GM23248 (cell line): ENCODE data around the gene AOC2. TPM values are rescaled to one million over a fixed set of nuclear protein-coding genes. Genes with fewer than 3 reads are reported as not detected.

Source experiments
- DNase-seq: peaks from one replicate; pipeline ENCODE4 v3.0.0-alpha.2; 2015
- H2AFZ ChIP-seq: fragments of 200-600 bp; sonication (generic); 2 replicates; pipeline ENCODE4 v1.6.1; 2016; ENCODE audit warnings: antibody characterized with exemption
- H3F3A ChIP-seq: fragments of 200-600 bp; sonication (generic); 2 replicates; pipeline ENCODE4 v1.6.1; 2016; ENCODE audit warnings: mild to moderate bottlenecking, antibody characterized with exemption, mixed run types; ENCODE audit not compliant: insufficient read depth
- H3K27ac ChIP-seq: fragments of 200-600 bp; sonication (generic); 2 replicates; pipeline ENCODE4 v1.5.1; 2016; ENCODE audit warnings: mild to moderate bottlenecking
- H3K27me3 ChIP-seq: fragments of 200-600 bp; sonication (generic); replicated peaks from 2 replicates; pipeline ENCODE4 v1.6.1; 2016; ENCODE audit warnings: mild to moderate bottlenecking; ENCODE audit not compliant: insufficient read depth
- H3K36me3 ChIP-seq: fragments of 200-600 bp; sonication (generic); 2 replicates; pipeline ENCODE4 v1.6.1; 2016; ENCODE audit warnings: low read depth, mild to moderate bottlenecking
- H3K4me1 ChIP-seq: fragments of 200-600 bp; sonication (generic); 2 replicates; pipeline ENCODE4 v1.6.1; 2016; ENCODE audit warnings: mild to moderate bottlenecking; ENCODE audit not compliant: insufficient read depth
- H3K4me2 ChIP-seq: fragments of 200-600 bp; sonication (generic); one replicate; pipeline ENCODE4 v1.6.1; 2016; ENCODE audit warnings: mild to moderate bottlenecking; ENCODE audit not compliant: unreplicated experiment
- H3K4me3 ChIP-seq: fragments of 200-600 bp; sonication (generic); 2 replicates; pipeline ENCODE4 v1.5.1; 2016; ENCODE audit warnings: mild to moderate bottlenecking
- H3K79me2 ChIP-seq: fragments of 200-600 bp; sonication (generic); 2 replicates; pipeline ENCODE4 v1.6.1; 2016; ENCODE audit warnings: mild to moderate bottlenecking; ENCODE audit not compliant: insufficient read depth
- H3K9ac ChIP-seq: fragments of 200-600 bp; sonication (generic); 2 replicates; pipeline ENCODE4 v1.6.1; 2016; ENCODE audit warnings: mild to moderate bottlenecking
- H3K9me2 ChIP-seq: fragments of 200-600 bp; sonication (generic); 2 replicates; pipeline ENCODE4 v1.6.1; 2016; ENCODE audit warnings: mixed run types, mild to moderate bottlenecking, moderate library complexity; ENCODE audit not compliant: insufficient read depth
- H3K9me3 ChIP-seq: fragments of 200-600 bp; sonication (generic); one replicate; pipeline ENCODE4 v1.6.1; 2017; ENCODE audit warnings: low read depth
- H4K20me1 ChIP-seq: fragments of 200-600 bp; sonication (generic); 2 replicates; pipeline ENCODE4 v1.6.0; 2016; ENCODE audit not compliant: insufficient read depth
- EZH2 ChIP-seq: fragments of 200-600 bp; sonication (generic); IDR thresholded peaks from 2 replicates; pipeline ENCODE4 v1.6.1; 2018; ENCODE audit warnings: antibody characterized with exemption, mild to moderate bottlenecking; ENCODE audit not compliant: insufficient read depth, poor library complexity, severe bottlenecking
- EZH2phosphoT487 ChIP-seq: fragments of 200-600 bp; sonication (generic); IDR thresholded peaks from 2 replicates; pipeline ENCODE4 v1.6.1; 2018; ENCODE audit warnings: antibody characterized with exemption, moderate library complexity, mild to moderate bottlenecking, low read depth; ENCODE audit not compliant: insufficient read depth
- WGBS, 2 experiments: methylation state at CpG; one replicate each; pipeline ENCODE4 v1.1.6; 2015 to 2017; ENCODE audit warnings: low lambda C conversion rate in 2 of 2, low coverage in 1 of 2; ENCODE audit errors: missing lambda C conversion rate in 2 of 2; 5-methylcytosine and 5-hydroxymethylcytosine counted together
- in situ Hi-C: fragments of 300-500 bp; cut with MboI; formaldehyde crosslinking; loops from 2 replicates; pipeline ENCODE4 v1.15.0; 2020
- polyA plus RNA-seq: library from polyadenylated mRNA; unstranded; fragments of >200 nt; fragmentation: Nextera tagmentation; extraction: Ambion mirVana; gene quantifications from 2 replicates; pipeline ENCODE4 v1.2.1, GENCODE V29; 2016
- total RNA-seq: library from RNA; depleted of rRNA; stranded (reverse); fragments of >200 nt; shearing (Covaris generic); gene quantifications from 2 replicates; pipeline ENCODE4 v1.2.3, GENCODE V29; 2014

Gene AOC2
- total and polyA plus RNA-seq, 2 experiments from 2014 or later: 0.09 to 0.22 TPM

GRCh38 chr17:42803074-42803883 lies 41.1 kb upstream of the AOC2 start:
- no peaks in the 10 kb centered on the region for H4K20me1 ChIP-seq
- no peaks in the 10 kb centered on the region for H3K27me3 ChIP-seq
- H3K4me1 ChIP-seq: no peaks in the 10 kb centered on the region
- in situ Hi-C loops: no loop called here
- TF ChIP-seq EZH2: no peak
- no peak for TF ChIP-seq EZH2phosphoT487
- H3F3A ChIP-seq: no peaks in the 10 kb centered on the region
- H3K4me3 ChIP-seq: no peak overlapping the region
- WGBS, 2 experiments: 68 to 72% methylated on average over 2 of the region's 2 CpGs
- no peak overlapping the region for H3K9ac ChIP-seq
- H3K4me2 ChIP-seq: no peak overlapping the region
- H3K9me2 ChIP-seq: no peaks in the 10 kb centered on the region
- no peak for DNase-seq
- no peaks in the 10 kb centered on the region for H3K9me3 ChIP-seq
- H3K27ac ChIP-seq: no peak overlapping the region
- no peak overlapping the region for H2AFZ ChIP-seq
- H3K79me2 ChIP-seq: peaks cover under 1% of the 10 kb centered on the region; the same call in 1 of the 2 replicates
- no peaks in the 10 kb centered on the region for H3K36me3 ChIP-seq

GRCh38 chr17:42804918-42805367 lies 39.4 kb upstream of the AOC2 start:
- H3K9ac ChIP-seq: no peak overlapping the region
- H3K27ac ChIP-seq: no peak overlapping the region
- 94 to 97% methylated on average over 1 of the region's 1 CpG for WGBS, 2 experiments
- DNase-seq: no peak
- no peak overlapping the region for H2AFZ ChIP-seq
- no peaks in the 10 kb centered on the region for H3K9me3 ChIP-seq
- no peaks in the 10 kb centered on the region for H3K9me2 ChIP-seq
- no peak overlapping the region for H3K4me3 ChIP-seq
- TF ChIP-seq EZH2phosphoT487 (no peak), EZH2 (no peak)
- H4K20me1 ChIP-seq: no peaks in the 10 kb centered on the region
- no peaks in the 10 kb centered on the region for H3K27me3 ChIP-seq
- in situ Hi-C loops: no loop called here
- peaks cover 1% of the 10 kb centered on the region; the same call in 1 of the 2 replicates for H3K36me3 ChIP-seq
- no peaks in the 10 kb centered on the region for H3K79me2 ChIP-seq
- H3K4me1 ChIP-seq: peaks cover 13% of the 10 kb centered on the region
- peaks cover 14% of the 10 kb centered on the region for H3F3A ChIP-seq
- H3K4me2 ChIP-seq: no peak overlapping the region

- Histone ChIP-seq H3K4me2 (no peak overlapping the region), H3K79me2 (no peaks in the 10 kb centered on the region), H3K9me3 (no peaks in the 10 kb centered on the region), H3K36me3 (peaks cover 14% of the 10 kb centered on the region), H3K4me1 (peaks cover 15% of the 10 kb centered on the region), H3K27me3 (no peaks in the 10 kb centered on the region), H3K9ac (no peak overlapping the region), H3K27ac (no peak overlapping the region), H2AFZ (no peak overlapping the region), H4K20me1 (no peaks in the 10 kb centered on the region), H3F3A (peaks cover 25% of the 10 kb centered on the region), H3K9me2 (no peaks in the 10 kb centered on the region), H3K4me3 (no peak overlapping the region)
- WGBS, 2 experiments: 100% methylated on average over 1 of the region's 1 CpG
- DNase-seq: no peak
- in situ Hi-C loops: no loop called here
- no peak for TF ChIP-seq EZH2
- no peak for TF ChIP-seq EZH2phosphoT487
Measured at GRCh38 chr17:42806249-42806648, 38.1 kb upstream of the AOC2 start.

GRCh38 chr17:42809250-42809649 lies 35.1 kb upstream of the AOC2 start:
- in situ Hi-C loops: no loop called here
- Histone ChIP-seq H3K79me2 (no peaks in the 10 kb centered on the region; the same call in 1 of the 2 replicates), H3K27me3 (no peaks in the 10 kb centered on the region), H3K4me1 (peaks cover 19% of the 10 kb centered on the region), H3K9me3 (no peaks in the 10 kb centered on the region), H2AFZ (no peak overlapping the region), H3K36me3 (peaks cover 29% of the 10 kb centered on the region), H3F3A (peaks cover 34% of the 10 kb centered on the region), H3K4me3 (no peak overlapping the region), H3K4me2 (peak overlapping the region; percentile 60), H4K20me1 (no peaks in the 10 kb centered on the region), H3K27ac (peak overlapping the region; percentile 76), H3K9me2 (no peaks in the 10 kb centered on the region), H3K9ac (peak overlapping the region; percentile 55)
- DNase-seq: peak; percentile 96
- WGBS, 2 experiments: 3 to 4% methylated on average over 3 of the region's 3 CpGs
- TF ChIP-seq EZH2: no peak
